ENCODE measurements around the gene SLIT2.

Gene SLIT2, protein sequence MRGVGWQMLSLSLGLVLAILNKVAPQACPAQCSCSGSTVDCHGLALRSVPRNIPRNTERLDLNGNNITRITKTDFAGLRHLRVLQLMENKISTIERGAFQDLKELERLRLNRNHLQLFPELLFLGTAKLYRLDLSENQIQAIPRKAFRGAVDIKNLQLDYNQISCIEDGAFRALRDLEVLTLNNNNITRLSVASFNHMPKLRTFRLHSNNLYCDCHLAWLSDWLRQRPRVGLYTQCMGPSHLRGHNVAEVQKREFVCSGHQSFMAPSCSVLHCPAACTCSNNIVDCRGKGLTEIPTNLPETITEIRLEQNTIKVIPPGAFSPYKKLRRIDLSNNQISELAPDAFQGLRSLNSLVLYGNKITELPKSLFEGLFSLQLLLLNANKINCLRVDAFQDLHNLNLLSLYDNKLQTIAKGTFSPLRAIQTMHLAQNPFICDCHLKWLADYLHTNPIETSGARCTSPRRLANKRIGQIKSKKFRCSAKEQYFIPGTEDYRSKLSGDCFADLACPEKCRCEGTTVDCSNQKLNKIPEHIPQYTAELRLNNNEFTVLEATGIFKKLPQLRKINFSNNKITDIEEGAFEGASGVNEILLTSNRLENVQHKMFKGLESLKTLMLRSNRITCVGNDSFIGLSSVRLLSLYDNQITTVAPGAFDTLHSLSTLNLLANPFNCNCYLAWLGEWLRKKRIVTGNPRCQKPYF (N-terminal part only)

DNA sequence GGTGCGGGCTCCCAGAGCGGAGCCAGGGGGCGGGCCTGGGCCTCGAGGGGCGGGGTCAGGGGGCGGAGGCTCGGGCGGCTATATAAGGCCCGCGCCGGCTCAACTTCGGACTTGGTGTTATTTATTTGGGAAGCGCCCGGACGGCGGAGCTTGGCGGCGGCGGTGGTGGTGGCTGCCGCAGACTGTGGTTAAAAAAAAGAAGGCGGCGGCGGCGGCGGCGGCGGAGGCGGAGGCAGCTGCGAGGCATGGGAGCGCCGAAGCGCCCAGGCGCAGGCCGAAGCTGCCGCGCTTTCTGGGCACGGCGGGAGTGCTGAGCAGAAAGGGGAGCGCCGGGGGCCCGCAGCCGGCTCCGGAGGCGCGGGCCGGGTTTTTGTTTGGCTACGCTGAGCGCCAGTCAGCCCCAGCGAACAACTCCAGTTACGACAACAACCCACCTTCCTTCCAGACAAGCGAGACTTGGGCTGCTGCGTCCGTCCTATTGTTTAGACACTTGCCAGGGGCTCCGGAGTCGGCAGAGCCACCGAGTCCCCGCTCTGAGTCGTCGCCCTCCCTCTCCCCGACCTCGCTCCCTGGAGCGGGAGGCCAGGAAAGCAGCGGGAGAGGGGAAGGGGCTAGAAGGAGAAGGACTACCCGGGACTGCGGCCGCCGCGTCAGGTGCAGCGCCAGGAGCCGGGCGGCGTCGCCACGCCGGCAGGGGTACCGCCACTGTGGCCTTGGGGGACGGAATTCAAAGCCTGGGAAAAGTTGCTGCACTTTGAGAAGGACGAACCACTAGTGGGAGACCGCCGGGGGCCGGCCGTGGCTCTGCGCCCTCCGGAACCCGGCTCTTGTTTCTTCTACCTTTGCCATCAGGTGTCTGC lies at the start of gene SLIT2:
Gene SLIT2, plus strand, starts transcription at position 110 of the 860 bp plus-strand sequence. CDS start 1,911 bp downstream, outside the sequence.
- peak in 1 of 2 experiments; percentile 6 for DNase-seq

DNA sequence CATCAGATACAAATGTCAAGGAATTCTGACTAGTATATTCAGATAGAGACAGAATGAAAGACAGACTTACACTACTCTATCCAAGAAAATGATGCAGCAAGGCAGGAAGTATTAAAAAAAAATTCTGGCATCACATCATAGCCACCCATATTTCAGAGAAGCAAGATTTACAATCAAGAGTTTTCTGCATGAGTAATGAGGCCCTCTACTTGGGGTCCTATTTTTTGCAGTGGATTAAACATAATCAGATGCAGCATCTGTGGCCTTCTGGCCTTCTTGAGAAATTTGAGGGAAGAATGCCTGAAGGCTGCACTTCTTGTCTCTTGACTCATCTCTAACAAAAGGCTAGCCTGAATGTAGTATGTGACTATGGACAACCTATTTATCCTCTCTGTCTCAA lies 48.2 kb upstream of the SLIT2 start:
- no peak for DNase-seq

DNA sequence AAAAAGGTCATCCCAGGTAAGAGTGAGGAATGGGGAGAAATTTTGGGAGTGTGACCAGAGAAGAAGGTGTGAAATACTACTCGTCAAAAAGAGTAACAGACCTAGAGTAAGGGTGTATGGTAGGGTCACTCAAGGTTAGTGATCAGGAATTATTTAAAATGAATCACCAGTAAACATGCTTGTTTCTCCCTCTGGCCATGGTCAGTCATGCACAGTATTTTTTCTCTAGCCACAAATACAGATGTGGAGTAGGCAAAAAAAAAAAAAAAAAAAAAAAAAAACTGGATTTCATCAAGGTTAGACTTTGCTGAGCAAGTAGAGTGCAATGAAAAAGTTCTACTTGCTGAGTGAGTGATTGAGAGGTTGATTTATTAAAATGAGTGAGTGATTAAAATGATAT lies 34.2 kb upstream of the SLIT2 start:
- DNase-seq, result no peak

DNA sequence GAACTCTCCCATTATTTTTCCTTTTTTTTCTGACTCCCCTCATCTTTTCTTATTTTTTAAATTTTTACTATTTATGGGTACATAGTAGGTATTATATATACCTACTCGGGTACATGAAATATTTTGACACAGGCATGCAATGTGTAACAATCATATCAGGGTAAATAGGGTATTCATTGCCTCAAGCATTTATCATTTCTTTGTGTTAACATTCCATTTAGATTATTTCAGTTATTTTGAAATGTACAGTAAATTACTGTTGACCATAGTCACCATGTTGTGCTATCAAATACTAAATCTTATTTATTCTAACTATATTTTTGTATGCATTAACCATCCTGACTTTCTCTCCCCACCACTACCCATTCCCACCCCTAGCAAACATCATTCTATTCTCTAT lies 33.8 kb upstream of the SLIT2 start:
- DNase-seq, result no peak

DNA sequence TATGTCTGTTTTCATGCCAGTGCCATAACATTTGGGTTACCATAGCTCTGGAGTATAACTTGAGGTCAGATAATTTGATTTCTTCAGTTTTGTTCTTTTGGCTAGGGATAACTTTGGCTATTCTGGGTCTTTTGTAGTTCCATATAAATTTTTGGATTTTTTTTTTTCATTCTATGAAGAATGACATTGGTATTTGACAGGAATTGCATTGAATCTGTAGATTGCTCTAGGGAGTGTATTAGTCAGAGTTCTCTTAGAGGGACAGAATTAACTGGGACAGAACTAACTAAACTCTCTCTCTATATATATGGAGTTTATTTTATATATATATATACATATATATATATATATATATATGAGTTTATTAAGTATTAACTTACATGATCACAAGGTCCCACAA lies 32.2 kb upstream of the SLIT2 start:
- DNase-seq, result no peak

DNA sequence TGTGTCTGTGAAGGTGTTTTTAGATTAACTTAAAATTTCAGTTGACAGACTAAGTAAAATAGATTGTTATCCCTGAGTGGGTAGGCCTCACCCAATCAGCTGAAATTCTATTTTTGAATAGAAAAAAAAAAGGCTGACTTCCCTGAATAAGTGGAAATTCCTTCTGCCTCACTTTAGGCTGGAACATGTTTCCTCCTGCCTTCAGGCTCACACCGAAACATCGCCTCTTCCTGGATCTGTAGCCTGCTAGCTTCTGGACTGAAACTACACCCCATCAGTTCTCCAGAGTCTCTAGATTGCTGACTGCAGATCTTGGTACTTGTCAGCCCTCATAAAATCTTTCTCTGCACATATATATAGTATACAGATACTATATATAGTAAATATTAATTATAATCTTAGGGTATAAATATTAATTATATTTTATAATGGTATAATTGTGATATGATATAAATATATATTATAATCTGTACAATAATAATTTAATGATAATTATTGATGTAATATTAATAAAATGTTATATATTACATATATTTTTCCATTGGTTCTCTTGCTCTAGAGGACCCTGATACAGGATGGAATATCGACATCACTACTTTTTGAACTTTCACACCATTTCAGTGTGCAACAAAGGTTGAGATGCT lies 13.7 kb upstream of the SLIT2 start:
- no peak for DNase-seq

DNA sequence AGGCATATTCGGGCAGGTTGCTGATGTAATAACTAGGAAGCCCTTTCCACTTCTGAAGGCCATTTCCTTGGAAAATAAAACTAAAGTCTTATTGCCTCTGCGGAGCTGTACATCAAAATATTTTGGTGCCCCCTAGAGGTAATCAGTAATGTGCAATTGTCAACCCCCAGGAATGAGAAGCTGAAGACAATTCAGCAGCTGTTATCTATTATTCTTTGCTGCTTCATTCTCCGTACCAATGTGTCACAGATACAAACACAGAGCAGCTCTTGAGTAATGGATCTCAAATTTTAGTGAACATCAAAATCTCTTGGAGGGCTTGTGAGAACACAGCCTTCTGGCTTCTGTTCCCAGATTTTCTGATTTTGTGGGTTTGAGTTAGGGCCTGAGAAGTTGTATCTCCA lies 3.5 kb upstream of the SLIT2 start:
- DNase-seq, result no peak

DNA sequence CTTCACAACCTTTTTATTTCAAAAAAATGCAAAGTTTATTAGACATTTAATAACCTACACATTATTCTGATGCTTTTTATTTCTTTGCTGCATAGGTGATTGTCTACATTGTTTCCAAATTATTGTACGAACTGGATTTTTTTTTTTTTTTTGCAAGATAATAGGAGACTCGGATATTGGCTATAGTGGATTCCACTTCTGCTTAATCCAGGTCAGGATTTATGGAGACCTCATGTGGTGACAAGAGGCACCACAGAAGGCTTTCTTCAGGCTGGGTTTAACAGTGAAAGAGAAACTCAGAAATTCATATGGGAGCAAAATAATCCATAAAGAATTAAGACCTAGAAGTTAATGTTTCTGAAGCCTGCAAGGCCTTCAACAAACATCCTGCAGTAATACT lies 2.4 kb upstream of the SLIT2 start:
- no peak for DNase-seq

DNA sequence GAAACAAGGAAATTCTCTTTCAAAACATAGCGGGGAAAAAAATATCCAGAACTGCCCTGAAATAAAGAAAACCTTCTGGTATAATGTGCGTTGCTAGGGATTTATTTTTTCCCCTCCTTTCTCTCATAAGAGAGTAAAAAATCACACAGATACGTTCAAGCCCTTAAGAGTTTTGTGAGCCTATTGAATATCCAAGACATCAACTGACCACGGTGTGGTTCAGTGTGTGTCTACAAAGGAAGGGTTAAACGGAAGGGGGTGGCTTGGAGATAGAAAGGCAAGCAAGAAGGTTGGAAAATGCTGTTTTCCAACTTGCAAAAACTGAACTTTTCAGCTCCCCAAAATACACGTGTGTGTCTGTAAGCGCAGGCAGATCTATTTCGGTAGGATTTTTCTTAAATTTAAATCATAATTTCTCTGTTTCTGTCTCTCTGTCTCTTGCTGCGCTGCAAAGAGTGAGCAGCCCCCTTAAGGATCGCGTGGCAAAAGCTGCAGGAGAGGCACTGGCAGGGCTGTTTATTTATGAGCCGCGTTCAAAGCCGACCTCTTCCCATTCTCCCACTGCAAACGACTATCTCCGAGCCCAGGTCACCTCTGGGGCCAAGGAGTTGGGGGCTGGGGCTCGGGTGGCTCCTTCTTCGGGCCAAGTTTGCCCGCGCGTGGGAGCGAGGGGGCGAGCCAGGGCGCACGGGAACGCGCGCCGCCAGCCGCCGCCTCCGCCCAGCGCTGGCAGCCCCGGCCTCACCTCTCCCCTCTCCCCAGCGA lies 492 bp upstream of the SLIT2 start:
- DNase-seq, result no peak

DNA sequence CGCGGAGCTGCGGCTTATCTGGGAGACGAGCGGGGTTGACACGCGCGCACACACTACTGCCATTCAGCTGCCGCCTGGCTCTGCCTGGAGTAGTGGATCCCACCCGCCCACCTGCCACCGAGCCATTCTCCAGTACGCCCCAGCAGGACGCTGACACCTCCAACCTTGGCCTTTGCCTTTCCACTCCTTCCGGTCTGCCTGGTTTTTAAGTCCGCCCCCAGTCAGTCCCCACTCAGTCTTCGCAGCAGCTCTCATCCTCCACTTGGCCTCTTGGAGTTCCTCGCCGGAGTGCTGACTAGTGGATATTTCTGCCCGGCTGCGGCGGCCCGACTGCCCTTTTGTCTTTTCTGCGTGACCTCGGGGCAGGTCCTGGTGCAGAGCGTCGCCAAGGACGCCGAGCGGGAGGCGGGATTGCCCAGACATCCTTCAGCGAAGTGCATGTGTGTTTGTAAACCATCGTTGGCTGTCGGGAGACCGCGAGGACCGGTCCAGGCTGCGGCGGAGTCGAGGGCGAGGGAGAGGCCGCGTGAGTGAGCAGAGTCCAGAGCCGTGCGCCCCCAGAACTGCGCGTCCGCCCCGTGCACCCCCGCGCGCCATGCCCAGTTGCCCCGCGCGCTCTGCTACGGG lies 1.1 kb downstream of the SLIT2 start:
- no peak for DNase-seq

DNA sequence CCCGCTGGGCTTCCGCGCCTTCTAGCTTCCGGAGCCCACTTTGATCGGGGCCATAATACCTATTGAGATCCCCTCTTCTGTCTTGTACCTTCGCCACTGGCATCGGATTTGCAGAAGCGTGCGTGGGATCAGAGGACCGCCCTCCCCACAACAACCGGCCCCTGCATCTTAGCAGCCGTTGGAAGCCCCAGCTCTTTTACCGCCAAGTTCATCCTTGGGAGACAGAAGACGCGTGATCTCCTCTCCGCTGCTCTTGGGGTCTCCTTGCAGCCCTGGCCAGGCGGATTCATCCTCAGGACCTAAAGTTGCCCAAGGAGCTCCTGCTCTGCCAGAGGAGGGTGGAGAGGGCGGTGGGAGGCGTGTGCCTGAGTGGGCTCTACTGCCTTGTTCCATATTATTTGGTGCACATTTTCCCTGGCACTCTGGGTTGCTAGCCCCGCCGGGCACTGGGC lies 1.6 kb downstream of the SLIT2 start:
- no peak for DNase-seq

DNA sequence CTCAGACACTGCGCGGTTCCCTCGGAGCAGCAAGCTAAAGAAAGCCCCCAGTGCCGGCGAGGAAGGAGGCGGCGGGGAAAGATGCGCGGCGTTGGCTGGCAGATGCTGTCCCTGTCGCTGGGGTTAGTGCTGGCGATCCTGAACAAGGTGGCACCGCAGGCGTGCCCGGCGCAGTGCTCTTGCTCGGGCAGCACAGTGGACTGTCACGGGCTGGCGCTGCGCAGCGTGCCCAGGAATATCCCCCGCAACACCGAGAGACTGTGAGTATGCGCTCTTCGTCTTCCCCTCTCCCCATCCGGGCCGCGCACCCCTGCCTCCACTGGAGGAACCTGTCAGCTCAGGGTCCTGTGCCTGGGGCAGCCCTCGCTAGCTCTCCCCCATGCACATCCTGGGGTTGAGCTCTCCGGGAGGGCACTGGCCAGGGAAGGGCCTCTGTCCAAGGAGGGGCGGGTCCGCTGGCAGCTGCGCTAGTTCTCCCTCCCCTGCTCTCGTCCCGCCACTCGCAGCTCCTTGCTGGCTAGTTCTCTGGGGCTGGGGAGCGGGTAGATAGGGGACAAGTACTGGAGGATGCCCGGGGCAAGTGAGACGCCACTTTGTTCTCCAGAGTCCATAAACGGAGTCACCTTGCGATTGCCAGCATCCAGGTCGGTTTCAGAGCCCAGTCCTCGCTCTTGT lies 2.2 kb downstream of the SLIT2 start:
- DNase-seq, result no peak

DNA sequence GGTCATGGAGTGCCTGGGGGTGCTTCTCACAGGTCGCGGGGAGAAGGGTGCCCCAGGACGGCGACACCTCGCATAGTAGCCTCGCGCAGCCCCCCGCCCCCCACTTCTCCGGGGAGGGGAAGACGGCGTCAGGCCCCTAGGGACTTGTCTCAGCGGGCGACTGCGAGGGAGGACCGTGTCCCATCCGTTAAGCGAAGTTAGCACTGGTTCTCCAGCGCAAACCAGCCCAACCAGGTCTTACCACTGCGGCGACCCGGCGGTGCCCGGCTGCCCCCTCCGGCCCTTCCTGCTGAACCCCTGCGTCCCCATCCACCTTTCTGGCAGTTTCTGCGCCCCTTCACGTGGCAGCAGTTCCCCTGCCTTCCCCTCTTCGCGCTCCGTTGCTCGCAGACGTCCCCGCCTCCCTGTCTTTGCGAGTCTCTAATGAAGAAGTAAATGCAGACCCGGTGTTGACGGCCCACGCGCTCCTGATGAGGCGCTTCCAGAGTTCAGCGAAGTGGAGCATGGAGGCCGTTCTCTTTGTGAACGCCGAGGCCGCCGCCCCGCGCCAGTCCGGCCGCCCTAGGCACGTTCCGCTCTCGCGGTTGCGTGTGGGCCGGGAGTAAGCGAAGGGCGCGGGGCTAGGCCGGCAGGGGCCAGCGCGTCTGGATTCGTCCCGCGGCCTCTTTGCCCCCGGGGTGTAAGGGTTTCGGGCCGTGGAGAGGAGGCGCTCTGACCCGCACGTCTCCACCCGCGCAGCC lies 3.0 kb downstream of the SLIT2 start:
- no peak for DNase-seq

DNA sequence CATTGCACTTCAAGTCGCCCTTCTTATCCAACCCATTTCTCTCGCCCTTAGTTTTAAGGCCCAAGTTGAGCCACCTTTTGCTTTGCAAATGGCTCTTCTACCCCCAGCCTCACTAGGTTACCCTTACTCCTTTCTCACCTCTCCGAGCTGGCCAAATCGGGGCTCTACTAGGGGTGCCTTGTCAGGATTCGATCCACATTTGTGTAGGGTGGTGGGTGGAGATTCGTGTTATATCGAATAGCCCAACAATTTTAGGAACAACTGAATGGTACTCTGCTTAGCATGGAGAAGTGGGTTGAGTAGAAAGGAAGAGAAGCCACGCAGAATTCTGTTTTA lies 3.5 kb downstream of the SLIT2 start:
- no peak for DNase-seq

DNA sequence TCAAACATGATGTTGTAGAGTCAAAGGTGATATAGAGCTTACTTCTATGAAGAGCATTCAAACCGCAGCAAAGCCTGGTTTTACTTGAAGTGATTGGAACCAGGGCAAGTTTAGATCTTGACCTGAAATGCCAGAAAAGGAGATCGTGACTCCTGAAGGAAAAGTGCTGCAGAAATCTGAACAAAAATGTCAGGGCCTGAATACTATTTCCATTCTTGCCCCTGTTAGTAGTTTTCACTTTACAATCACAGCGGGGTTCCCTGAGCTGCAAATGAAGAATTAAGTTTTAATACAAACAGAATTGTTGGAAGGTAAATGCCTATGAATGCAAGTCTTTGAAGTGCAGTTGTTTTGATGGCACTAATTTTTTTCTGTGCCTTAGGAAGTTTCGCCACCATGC lies 4.1 kb downstream of the SLIT2 start:
- no peak for DNase-seq

DNA sequence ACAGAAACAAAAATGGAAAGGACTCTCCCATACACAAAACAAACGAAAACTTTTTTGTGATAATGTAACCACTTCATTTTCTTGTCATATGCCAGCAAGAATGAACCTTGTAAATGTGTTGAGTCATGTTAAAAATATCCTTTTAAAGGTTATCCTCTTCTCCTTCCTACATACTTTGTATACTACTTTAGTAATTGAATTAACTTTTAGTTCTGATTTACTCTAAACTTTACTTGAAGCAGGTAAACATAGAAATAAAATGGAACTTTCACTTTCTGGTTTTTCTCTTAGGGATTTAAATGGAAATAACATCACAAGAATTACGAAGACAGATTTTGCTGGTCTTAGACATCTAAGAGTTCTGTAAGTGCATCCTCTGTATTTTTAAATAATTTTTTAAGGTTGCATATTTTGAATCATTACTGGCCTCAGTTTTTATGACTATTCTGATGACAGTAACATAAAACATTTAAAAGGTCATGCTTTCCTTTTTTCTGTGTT lies 4.7 kb downstream of the SLIT2 start:
- no peak for DNase-seq

DNA sequence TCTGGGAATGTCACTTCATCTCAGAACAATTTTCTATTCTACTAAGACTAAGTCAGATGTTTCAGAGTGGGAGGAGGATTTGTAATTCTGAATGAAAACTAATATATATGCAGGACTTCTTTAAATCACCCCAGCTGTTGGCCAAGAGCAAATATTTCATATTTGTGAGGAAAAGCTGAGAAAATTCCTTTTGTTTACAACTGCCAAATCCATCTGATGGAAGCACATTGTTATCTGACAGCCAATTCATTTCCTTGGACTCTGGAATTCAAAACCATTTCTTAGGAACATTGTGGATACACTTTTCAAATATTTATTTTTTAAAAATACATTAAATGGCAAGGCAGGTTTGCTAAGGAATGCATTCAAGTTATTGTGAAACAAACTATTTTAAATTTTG lies 8.0 kb downstream of the SLIT2 start:
- DNase-seq, result no peak

DNA sequence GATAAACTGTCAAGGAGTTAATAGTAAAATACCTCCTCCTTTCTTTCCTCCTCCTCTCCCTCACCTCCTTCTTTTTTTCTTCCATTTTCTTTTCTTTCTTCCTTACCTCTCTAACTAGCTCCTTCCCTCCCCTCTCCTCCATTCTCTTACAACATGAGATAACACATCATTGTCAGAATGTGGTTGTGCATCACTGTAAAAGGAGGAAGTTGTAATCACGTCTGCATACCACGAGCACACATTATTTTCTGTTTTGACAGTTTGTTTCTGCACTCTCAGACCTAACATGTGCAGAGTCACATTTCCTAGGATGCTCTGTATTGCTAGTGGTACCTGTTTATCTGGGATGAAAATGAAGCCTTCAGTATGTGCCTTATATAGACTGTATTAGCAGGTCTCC lies 9.1 kb downstream of the SLIT2 start:
- no peak for DNase-seq

DNA sequence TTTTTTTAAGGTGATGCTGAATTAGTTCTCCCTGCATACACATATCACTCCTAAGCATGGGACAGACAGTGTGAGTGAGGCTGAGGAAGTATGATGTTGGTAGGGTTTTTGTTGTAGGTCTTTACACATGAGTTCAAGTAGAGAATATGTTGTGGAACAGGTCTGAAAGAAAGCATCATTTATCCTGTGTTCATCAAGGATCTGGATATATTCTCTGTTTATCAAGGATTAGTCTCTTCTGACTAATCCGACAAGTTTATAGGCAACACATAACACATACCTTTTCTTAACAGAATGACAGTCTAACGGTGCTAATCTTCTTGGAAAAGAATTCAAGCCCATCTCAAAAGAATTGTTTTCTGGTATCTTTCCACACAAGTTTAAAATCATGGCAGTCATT lies 10.5 kb downstream of the SLIT2 start:
- DNase-seq, result no peak

DNA sequence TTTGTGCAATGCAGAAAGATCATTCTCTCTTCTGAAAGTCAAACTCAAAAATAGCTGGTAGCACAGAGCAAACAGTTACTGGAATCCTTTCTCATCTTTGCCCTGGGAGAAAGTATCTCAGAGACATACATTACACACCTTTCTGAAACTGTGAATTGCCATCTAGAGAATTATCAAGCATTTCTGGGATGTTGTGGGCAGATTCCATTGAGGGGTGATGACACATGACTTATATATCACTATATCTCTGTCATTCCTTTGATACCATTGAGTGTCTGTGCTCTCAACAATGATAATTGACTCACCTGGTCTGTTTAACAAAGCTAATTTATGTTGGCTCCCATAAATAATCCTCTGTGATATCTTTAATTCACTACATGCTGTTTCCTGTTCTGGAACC lies 13.0 kb downstream of the SLIT2 start:
- no peak for DNase-seq

All from stimulated activated CD4-positive, alpha-beta T cell treated with anti-CD3 and anti-CD28 coated beads, Interleukin-4, amount 100 ng/mL, for 4 hours (primary cell).